OCI-LY7 (cell line): ENCODE results near the gene VPS39. TPM values are rescaled to one million over a fixed set of nuclear protein-coding genes. Genes with fewer than 3 reads are reported as not detected.

Source experiments
- BruUV-seq: library from RNA; stranded (reverse); fragments of 400-500 nt; replicated peaks from 2 replicates; lab custom pipeline; 2021; lab: Mats Ljungman, UMichigan
- CTCF ChIA-PET: fragments of 300-600 bp; sonication (Branson Sonifier 250); formaldehyde crosslinking; loops from one replicate; lab custom pipeline; 2022; ENCODE audit warnings: antibody characterized with exemption; ENCODE audit not compliant: unreplicated experiment; lab: Charles Lee
- POLR2A ChIA-PET: fragments of 300-600 bp; sonication (Branson Sonifier 250); formaldehyde crosslinking; loops from one replicate; lab custom pipeline; 2022; ENCODE audit warnings: antibody characterized with exemption; lab: Charles Lee
- DNase-seq: peaks from one replicate; pipeline ENCODE4 v3.0.0-alpha.2; 2015; ENCODE audit warnings: low spot score
- H2AFZ ChIP-seq: fragments of 200-600 bp; sonication (generic), shearing (Covaris generic); 2 replicates; pipeline ENCODE4 v1.6.1; 2014; ENCODE audit warnings: mild to moderate bottlenecking, antibody characterized with exemption, low read length, moderate library complexity
- H3K27ac ChIP-seq: fragments of 200-600 bp; sonication (generic); 2 replicates; pipeline ENCODE4 v1.5.1; 2014; ENCODE audit warnings: mixed run types, low read depth, mild to moderate bottlenecking, moderate library complexity, low read length, inconsistent platforms; ENCODE audit not compliant: poor library complexity, severe bottlenecking
- H3K36me3 ChIP-seq: fragments of 200-600 bp; sonication (generic); 2 replicates; pipeline ENCODE4 v1.6.1; 2014; ENCODE audit warnings: mild to moderate bottlenecking, antibody characterized with exemption, low read length, moderate library complexity, mixed read lengths; ENCODE audit not compliant: insufficient read depth
- H3K4me1 ChIP-seq: fragments of 200-600 bp; sonication (generic); 2 replicates; pipeline ENCODE4 v1.5.1; 2014; ENCODE audit warnings: mild to moderate bottlenecking, low read length; ENCODE audit not compliant: insufficient read depth, poor library complexity, severe bottlenecking
- H3K4me2 ChIP-seq: fragments of 200-600 bp; sonication (generic); 2 replicates; pipeline ENCODE4 v1.6.1; 2014; ENCODE audit warnings: mild to moderate bottlenecking, low read length
- H3K4me3 ChIP-seq: fragments of 200-600 bp; sonication (generic); 2 replicates; pipeline ENCODE4 v1.5.1; 2014; ENCODE audit warnings: mild to moderate bottlenecking, low read depth, low read length; ENCODE audit not compliant: poor library complexity, severe bottlenecking
- H3K79me2 ChIP-seq: fragments of 200-600 bp; sonication (generic); 2 replicates; pipeline ENCODE4 v1.6.1; 2016; ENCODE audit warnings: low read depth, mild to moderate bottlenecking, low read length, moderate library complexity, mixed read lengths; ENCODE audit not compliant: insufficient read depth
- H3K9me2 ChIP-seq: fragments of 200-600 bp; sonication (generic); 2 replicates; pipeline ENCODE4 v1.6.1; 2016; ENCODE audit warnings: mild to moderate bottlenecking, low read length, mixed read lengths; ENCODE audit not compliant: insufficient read depth
- H3K9me3 ChIP-seq: fragments of 200-600 bp; sonication (generic); 2 replicates; pipeline ENCODE4 v1.6.1; 2014; ENCODE audit warnings: mild to moderate bottlenecking, mixed run types, low read length, mixed read lengths
- H4K20me1 ChIP-seq: fragments of 200-600 bp; sonication (generic); 2 replicates; pipeline ENCODE4 v1.6.1; 2014; ENCODE audit warnings: mild to moderate bottlenecking, antibody characterized with exemption, low read length, moderate library complexity, mixed read lengths; ENCODE audit not compliant: insufficient read depth
- EZH2phosphoT487 ChIP-seq: fragments of 200-600 bp; sonication (generic); IDR thresholded peaks from 2 replicates; pipeline ENCODE4 v1.6.1; 2018; ENCODE audit warnings: low read depth, borderline replicate concordance, mild to moderate bottlenecking, mixed run types, antibody characterized with exemption, low read length, moderate library complexity, mixed read lengths
- intact Hi-C: fragments of 100-400 bp; cut with micrococcal nuclease; formaldehyde crosslinking; loops from one replicate; pipeline ENCODE4 v1.10.0; 2022; ENCODE audit not compliant: unreplicated experiment
- total RNA-seq, 2 experiments: library from RNA; depleted of rRNA in 1 of 2; stranded (reverse); fragments of >200 nt in 1 of 2; shearing (Covaris generic) in 1 of 2; gene quantifications; 2 replicates each; pipeline ENCODE4 v1.2.3, GENCODE V29; 2014 to 2022
- TF ChIP-seq, protein P1 (sequence below): fragments of 200-600 bp; sonication (generic); conservative IDR thresholded peaks from 2 replicates; pipeline ENCODE4 v1.5.1; 2014; ENCODE audit warnings: mild to moderate bottlenecking, antibody characterized with exemption, low read length, moderate library complexity, mixed read lengths

VPS39 gene
- total RNA-seq, 2 experiments from 2014 or later, result 25.1 to 60.5 TPM

DNA sequence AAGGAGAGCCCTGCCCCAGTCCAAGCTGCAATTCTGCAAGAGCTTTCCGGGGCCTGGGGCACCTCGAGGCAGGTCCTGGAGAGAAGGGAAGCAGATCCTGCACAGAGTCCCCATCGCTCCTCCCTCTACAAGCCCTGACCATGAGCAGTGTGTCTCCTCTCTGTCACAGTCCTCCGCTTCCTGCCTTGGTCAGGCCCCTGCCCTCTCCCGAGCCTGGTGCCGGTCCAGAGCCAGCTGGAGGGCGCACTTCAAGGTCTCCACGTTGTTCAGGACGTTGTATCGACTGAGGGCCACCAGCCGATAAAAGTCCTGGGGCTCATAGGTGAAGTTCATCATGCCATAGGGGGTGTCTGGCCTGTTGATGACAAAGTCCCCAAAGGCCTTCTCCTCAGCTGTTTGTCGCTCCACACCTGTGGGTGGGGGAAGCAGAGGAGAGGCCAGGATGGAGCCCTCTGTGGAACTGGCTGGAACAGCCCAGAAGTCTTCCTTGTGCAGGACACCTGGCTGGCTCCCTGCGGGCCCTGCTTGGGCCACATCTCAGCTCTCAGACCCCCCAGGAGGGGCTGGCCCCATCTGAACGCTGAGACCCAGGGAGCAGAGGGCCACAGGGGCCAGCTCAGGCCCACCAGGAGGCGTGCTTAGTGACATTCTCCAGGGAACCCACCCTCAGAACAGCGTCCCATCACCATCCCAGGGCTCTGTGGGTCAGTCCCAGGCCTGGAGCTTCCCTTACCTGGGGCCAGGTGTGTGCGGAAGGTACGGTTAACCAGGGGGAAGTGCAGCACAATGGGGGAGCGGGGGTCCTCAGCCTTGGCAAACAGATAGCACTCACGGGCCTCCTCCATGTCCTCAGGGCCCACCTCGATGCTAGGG lies 66.1 kb downstream of the VPS39 start:
- no peaks in the 10 kb centered on the region for H3K36me3 ChIP-seq
- TF ChIP-seq, protein P1, sequence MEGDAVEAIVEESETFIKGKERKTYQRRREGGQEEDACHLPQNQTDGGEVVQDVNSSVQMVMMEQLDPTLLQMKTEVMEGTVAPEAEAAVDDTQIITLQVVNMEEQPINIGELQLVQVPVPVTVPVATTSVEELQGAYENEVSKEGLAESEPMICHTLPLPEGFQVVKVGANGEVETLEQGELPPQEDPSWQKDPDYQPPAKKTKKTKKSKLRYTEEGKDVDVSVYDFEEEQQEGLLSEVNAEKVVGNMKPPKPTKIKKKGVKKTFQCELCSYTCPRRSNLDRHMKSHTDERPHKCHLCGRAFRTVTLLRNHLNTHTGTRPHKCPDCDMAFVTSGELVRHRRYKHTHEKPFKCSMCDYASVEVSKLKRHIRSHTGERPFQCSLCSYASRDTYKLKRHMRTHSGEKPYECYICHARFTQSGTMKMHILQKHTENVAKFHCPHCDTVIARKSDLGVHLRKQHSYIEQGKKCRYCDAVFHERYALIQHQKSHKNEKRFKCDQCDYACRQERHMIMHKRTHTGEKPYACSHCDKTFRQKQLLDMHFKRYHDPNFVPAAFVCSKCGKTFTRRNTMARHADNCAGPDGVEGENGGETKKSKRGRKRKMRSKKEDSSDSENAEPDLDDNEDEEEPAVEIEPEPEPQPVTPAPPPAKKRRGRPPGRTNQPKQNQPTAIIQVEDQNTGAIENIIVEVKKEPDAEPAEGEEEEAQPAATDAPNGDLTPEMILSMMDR, result no peak
- TF ChIP-seq EZH2phosphoT487, result no peak
- H3K4me1 ChIP-seq, result no peaks in the 10 kb centered on the region
- H3K4me3 ChIP-seq, result no peak overlapping the region
- BruUV-seq, result no TSS peak
- no peaks in the 10 kb centered on the region for H3K79me2 ChIP-seq
- H4K20me1 ChIP-seq, result no peaks in the 10 kb centered on the region
- H3K9me2 ChIP-seq, result no peaks in the 10 kb centered on the region
- DNase-seq, result no peak
- intact Hi-C loops, result no loop called here
- H3K9me3 ChIP-seq, result no peaks in the 10 kb centered on the region
- ChIA-PET CTCF (no interaction called here), POLR2A (no interaction called here)
- no peak overlapping the region for H3K4me2 ChIP-seq
- no peak overlapping the region for H2AFZ ChIP-seq
- H3K27ac ChIP-seq, result no peak overlapping the region

DNA sequence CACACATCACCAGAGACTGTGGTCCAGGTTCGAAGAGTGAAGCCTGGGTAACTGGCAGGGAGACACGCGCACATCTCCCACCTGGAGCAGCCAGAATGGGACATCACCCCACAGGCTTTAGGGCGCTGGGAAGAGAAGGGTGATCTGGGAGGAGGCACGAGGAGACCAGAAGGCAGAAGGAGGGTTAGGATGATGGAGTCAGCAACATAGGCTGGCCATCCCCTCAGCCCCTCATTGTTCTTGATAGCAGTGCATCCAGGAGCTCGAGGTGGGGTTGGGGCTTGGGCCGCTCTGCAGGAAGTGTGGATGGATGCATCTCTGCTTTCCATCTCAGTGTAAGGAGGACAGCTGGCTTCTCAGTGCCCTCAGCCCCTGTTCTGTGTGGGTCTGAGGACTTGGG lies 66.9 kb downstream of the VPS39 start:
- Histone ChIP-seq H3K79me2 (no peaks in the 10 kb centered on the region), H4K20me1 (no peaks in the 10 kb centered on the region), H3K9me2 (no peaks in the 10 kb centered on the region), H3K4me2 (no peak overlapping the region), H3K4me1 (no peaks in the 10 kb centered on the region), H3K4me3 (no peak overlapping the region), H3K9me3 (no peaks in the 10 kb centered on the region), H3K36me3 (no peaks in the 10 kb centered on the region), H3K27ac (no peak overlapping the region), H2AFZ (no peak overlapping the region)
- TF ChIP-seq, protein P1, result no peak
- TF ChIP-seq EZH2phosphoT487, result no peak
- CTCF ChIA-PET, result interaction anchor here (0.6 kb wide), 1 partner anchor 106 kb away, joined by 3 read pairs; no protein-coding TSS in a partner anchor
- POLR2A ChIA-PET, result interaction anchor here (0.6 kb wide), 1 partner anchor 471 kb away, joined by 3 read pairs; no protein-coding TSS in a partner anchor
- intact Hi-C loops, result no loop called here
- BruUV-seq, result no TSS peak
- no peak for DNase-seq
